Measurements from ENCODE around the gene COL25A1.
"Not testable (repeated sequence)": the region's sequence is repeated elsewhere in the genome, so short reads cannot be mapped to it uniquely, and the experiment has no call there.

Gene COL25A1

DNA sequence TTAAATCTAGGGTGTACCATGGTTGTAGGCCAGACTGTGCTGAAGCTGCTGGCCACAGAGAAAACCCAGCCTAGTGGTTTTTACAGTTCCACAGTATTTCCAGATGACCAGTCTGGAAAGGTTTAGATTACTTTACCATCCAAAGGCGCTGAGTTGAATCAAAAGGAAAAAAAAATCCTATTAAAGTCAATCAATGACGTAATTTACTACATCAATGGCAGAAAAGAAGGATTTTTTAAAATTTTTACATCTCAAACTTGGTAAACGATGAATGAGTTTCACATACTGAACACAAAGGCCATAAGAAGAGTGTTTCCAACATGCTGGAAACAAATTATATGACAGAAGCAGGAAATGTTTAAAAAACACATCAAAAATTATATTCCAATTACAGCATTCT, 409.0 kb downstream of the COL25A1 start:
- DNase-seq, result no peak

- DNase-seq, result no peak
Measured at GRCh38 chr4:108891896-108892590, 410.4 kb downstream of the COL25A1 start.

- DNase-seq, result no peak
Measured at GRCh38 chr4:108890484-108890881, 412.0 kb downstream of the COL25A1 start.

GRCh38 chr4:108889696-108890483, 412.6 kb downstream of the COL25A1 start:
- no peak for DNase-seq

- DNase-seq, result no peak
Measured at GRCh38 chr4:108888769-108889168, 413.7 kb downstream of the COL25A1 start.

- no peak for DNase-seq
Measured at GRCh38 chr4:108887034-108887433, 415.4 kb downstream of the COL25A1 start.

GRCh38 chr4:108885211-108885610, 417.2 kb downstream of the COL25A1 start:
- no peak for DNase-seq

- DNase-seq, result no peak
Measured at GRCh38 chr4:108884596-108884995, 417.9 kb downstream of the COL25A1 start.

DNA sequence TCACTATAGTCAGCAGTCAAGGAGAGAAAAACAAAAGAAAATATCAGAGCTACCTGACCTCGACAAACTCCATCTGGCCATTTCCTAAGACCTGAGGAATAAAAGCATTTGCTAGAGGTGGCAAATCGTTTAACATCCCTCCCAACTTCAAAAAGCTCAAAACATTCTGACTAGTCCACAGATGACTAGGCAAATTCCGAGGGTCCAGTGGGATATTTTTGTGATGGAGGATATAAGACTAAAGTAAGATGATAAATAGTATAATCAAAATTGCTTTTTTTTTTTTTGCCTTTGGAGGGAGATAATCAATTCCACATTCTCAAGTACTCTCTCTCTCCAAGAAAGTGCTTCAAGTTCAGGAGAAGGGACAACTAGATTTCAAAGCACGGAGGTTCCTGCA, 420.5 kb downstream of the COL25A1 start:
- no peak for DNase-seq

GRCh38 chr4:108881190-108881589, 421.3 kb downstream of the COL25A1 start:
- DNase-seq, result no peak

DNA sequence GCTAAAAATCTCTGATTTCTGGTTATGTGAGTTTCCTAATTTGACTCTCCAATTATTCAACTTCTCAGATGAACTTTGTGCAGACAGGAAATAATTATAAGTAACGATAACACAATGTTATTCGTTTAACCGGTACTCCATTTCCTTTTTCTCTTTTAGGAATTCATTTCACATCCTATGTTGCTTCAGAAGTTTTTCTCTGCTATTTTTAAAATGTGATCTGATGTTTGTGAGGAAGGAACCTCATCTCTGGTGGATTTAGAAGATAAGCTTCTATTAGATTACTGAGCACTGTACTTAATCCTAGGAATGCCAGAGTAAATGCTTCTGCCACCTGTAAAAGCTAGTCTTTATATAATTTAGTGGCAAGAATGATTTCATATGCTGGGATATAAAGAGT, 423.7 kb downstream of the COL25A1 start:
- DNase-seq, result no peak

GRCh38 chr4:108877821-108878220, 424.6 kb downstream of the COL25A1 start:
- no peak for DNase-seq

GRCh38 chr4:108874806-108875205, 427.7 kb downstream of the COL25A1 start:
- DNase-seq, result no peak

GRCh38 chr4:108869970-108870369, 432.5 kb downstream of the COL25A1 start:
- not testable (repeated sequence) for DNase-seq

DNA sequence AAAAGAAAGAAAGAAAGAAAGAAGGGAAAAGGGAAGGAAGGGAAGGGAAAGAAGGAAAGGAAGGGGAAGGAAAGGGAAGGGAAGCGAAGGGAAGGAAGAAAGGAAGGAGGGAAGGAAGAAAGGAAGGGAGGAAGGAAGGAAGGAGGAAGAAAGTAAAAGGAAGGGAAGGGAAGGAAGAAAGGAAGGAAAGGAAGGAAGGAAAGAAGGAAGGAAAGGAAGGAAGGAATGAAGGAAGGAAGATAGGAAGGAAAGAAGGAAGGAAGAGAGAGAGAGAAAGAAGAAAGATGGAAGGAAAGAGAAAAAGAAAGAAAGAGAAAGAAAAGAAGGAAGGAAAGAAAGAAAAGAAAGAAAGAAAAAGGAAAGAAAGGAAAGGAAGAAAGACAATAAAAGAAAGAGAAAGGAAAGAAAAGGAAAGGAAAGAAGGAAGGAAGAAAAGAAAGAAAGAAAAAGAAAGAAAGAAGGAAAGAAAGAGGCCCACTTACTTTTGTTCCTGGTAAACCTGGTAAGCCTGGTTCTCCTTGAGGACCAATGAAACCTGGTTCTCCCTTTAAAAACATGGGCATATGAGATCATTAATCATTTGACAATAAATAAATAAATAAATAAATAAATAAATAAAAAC, 433.7 kb downstream of the COL25A1 start:
- DNase-seq, result no peak

DNA sequence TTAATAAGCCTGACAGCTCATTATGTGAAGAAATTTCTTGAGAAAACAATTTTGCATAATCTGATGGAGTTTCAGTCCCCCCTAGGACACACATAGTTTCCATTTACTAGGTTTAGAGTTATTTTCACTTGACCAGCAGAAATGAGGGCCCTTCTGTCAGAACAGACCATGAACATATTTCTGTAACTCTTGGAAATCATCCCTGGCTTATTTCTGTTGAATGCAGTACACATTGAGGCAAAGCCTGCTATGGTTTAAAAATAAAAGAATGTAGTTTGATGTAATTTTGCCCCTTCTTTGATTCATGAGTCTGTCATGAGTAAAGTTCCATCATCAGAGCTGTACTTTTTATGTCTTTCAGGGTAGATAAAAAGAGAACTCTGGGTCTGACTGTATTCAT, 435.0 kb downstream of the COL25A1 start:
- DNase-seq, result no peak

GRCh38 chr4:108861334-108861733, 441.1 kb downstream of the COL25A1 start:
- no peak for DNase-seq

GRCh38 chr4:108854786-108855185, 447.7 kb downstream of the COL25A1 start:
- no peak for DNase-seq

DNA sequence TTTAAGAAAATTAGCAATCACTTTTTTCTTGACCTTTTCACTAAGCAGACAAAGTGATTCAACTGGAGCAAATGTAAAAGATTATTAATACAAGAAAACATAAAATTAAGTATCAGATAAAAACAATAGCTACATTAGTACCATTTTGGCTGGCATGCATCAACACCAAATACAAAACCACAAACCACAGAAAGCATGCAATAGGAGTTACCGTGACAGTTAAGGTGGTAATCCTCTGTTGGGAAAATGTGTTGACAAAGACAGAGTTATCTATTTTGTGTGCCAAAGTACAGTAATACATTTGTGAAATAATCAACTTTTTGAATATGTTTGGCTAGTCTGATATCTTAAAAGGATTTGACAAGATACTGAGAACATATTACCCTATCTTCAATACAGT, 449.8 kb downstream of the COL25A1 start:
- no peak for DNase-seq

- DNase-seq, result no peak
Measured at GRCh38 chr4:108851366-108851765, 451.1 kb downstream of the COL25A1 start.

DNA sequence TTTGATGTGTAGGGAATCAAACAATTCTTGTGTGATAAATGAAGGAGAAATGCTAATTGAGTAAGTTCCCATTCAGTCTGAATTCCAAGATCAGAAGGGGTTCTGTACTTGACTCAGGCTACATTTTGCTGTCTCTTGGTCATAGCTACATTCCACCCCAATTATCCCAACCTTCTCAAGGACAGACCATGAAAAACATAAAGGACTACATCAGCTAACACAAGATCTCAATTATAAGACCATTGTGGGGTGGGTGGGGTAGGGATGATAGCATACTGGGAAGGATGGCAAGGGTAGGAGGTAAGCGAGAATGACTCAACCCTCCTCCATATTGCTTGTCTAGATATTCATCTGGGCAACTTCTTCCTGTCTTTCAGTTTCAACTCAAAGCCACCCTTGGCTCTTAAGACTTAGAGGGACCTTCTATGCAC, 452.2 kb downstream of the COL25A1 start:
- no peak for DNase-seq

- no peak for DNase-seq
Measured at GRCh38 chr4:108849611-108850168, 452.8 kb downstream of the COL25A1 start.

DNA sequence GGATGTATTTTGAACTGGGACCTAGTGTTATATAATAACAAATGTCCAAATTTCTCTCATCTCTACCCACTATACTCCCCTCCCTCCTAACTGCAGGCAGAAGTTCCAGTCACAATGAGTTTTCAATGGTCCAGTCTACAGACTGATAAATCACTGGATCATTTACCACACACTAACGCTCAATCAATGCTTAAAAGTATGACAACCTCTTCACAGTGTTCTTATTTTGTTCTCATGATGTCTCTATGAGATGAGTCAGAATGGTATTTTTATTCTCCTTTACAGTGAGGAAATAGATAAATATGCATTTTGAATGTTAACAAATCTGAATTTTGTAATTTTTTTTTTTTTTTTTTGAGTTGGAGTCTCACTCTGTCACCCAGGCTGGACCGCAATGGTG, 455.9 kb downstream of the COL25A1 start:
- DNase-seq, result no peak

All from activated naive CD4-positive, alpha-beta T cell treated with Interleukin-2 at 50 U/mL for 16 hours (primary cell).